SU-DHL-6 (cell line): ENCODE data around the gene RPL23.

Source experiments
- EZH2phosphoT487 ChIP-seq: fragments of 200-600 bp; sonication (generic), shearing (Covaris generic); conservative IDR thresholded peaks from 2 replicates; pipeline ENCODE4 v1.6.1; 2018; ENCODE audit warnings: mild to moderate bottlenecking, antibody characterized with exemption, low read length, moderate library complexity, mixed read lengths
- TF ChIP-seq, protein P1 (sequence below): fragments of 200-600 bp; sonication (generic); IDR thresholded peaks from one replicate; pipeline ENCODE4 v1.5.1; 2017; ENCODE audit warnings: antibody characterized with exemption, mild to moderate bottlenecking, low read length, moderate library complexity; ENCODE audit not compliant: insufficient read depth, poor library complexity, severe bottlenecking

- TF ChIP-seq, protein P1, sequence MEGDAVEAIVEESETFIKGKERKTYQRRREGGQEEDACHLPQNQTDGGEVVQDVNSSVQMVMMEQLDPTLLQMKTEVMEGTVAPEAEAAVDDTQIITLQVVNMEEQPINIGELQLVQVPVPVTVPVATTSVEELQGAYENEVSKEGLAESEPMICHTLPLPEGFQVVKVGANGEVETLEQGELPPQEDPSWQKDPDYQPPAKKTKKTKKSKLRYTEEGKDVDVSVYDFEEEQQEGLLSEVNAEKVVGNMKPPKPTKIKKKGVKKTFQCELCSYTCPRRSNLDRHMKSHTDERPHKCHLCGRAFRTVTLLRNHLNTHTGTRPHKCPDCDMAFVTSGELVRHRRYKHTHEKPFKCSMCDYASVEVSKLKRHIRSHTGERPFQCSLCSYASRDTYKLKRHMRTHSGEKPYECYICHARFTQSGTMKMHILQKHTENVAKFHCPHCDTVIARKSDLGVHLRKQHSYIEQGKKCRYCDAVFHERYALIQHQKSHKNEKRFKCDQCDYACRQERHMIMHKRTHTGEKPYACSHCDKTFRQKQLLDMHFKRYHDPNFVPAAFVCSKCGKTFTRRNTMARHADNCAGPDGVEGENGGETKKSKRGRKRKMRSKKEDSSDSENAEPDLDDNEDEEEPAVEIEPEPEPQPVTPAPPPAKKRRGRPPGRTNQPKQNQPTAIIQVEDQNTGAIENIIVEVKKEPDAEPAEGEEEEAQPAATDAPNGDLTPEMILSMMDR, result no peak
- no peak for TF ChIP-seq EZH2phosphoT487
Observed at GRCh38 chr17:38896346-38896954, 42.9 kb upstream of the RPL23 start.
